ENCODE results near the gene ANKRD23.

The ANKRD23 gene

DNA sequence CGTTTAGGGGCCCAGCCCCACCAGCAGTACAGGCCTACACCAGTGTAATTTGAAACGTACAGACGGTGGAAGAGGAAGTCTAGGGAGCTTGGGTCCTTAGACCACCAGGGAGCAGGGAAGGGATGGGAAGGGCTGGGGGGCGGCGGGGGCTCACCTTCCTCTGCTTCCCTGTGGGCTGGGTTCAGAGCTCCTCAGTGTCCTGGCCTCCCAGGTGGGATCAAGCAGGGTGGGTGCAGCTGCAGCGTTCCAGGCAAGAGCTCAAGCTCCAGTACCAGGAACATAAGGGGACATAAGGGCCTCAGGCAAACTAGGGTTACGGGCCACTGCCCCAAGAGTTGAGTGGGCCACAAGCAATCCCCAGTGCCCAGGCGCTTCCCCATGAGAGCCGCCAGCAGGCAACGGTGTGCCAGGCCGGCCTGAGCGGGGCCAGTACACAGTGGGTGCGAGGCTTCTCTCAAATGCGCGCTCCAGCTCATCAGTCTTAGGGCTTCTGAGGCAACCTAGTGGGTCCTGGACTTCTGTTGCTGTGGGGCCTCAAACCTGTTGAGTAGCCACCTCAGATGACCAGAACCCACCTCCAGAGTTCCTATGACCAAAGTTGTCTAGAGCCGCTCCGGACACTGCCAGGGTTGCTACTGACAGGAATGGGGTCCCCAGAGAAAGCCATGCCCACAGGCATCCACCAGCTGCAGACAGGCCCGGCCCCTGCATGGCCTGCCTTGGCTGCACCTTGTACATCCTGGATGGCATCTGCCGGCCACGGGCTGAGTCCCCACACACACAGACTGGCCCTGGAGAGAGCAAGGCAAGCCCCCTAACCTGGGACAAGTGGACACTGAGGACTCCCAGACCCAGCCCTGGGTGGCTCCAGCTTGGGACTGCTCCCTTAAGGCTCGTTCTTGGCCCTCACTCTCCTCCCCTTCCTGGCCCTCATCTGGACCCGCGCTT lies 5.2 kb downstream of the ANKRD23 start:
- DNase-seq (ENCODE audit: low spot score): no peak

DNA sequence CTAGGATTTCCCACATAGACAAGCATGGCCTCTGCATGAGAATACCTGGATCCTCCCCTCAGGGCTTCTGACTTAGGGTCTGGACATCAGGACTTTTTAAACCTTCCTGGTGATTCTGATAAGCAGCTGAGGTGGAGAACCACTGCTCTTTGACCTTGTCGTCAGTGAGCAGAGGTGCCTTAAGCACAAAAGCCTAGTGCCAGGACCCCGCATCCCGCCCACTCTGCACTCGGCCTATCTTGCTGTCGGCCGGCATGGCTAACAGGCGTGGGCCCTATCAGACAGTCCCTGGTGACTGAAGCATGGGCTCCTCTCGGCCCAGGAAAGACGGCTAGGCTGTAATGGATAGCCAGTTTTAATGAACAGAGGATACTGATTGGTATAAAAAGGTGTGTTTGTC lies 6.2 kb downstream of the ANKRD23 start:
- no peak for DNase-seq (ENCODE audit: low spot score)

DNA sequence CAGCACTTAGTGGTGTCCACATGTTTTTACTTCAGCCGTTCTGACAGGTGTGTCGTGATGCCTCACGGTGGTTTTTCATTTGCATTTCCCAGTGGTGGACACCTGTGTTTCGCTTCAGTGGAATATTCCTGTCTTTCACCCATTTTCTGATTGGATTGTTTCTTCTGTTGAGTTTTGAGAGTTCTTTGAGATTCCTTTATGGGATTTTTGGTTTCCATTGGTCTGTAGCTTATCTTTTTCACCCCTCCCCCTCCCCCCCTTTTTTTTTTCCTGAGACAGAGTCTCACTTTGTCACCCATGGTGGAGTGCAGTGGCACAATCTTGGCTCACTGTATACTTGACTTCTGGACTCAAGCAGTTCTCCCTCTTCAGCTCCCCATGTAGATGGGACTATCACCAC lies 8.0 kb downstream of the ANKRD23 start:
- DNase-seq (ENCODE audit: low spot score): no peak

DNA sequence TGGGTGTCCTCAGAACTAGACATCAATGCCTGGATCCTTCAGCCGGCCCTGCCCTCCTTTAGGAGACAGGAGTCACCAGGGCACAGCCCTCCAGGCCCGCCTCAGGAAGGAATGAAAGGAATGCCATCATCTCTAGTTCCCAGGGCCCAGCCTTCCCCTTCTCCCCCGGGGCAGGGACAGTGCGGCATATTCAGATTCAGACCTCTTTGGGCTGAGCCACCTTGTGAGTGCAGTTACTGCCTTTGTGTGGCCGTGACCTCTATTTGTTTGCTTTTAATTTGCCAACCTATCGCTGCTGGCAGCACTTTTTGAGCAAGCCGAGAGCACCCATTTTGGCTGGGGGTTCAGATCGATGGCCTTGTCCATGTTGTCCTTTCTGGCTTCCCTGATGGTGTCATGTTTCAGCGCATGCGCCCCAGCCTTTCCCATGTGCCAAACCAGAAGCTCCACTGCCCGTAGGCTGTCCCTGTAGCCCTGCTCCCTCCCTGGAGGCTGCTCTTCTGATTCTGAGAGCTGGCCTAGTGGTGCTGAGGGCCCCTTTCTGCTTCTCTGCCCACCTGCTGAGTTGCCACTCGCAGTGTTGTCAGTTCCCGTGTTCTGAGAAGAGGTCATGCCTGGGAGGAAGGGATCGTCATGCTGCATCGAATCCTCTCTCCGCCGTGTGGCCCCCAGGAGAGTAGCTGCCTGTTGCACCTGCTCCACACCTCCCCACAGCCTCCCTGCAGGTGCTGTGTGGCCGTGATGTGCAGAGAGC lies 10.9 kb downstream of the ANKRD23 start:
- DNase-seq (ENCODE audit: low spot score): no peak

DNA sequence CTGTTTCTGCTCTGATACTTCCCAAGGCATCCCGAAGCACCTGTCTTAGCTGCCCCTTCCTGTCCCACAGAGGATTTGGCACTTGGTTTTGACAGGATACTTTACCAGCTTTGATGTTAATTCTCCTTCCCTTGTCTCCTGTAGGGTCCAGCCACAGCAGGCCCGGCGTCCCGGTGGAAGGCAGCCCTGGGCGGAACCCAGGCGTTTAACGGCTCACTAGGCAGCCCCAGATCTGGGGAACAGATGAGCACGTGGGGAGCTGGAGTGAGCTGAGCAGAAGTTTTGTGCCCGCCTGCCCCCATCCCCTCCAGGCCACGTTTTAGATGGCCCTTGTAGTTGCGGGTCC lies 11.4 kb downstream of the ANKRD23 start:
- no peak for DNase-seq (ENCODE audit: low spot score)

DNA sequence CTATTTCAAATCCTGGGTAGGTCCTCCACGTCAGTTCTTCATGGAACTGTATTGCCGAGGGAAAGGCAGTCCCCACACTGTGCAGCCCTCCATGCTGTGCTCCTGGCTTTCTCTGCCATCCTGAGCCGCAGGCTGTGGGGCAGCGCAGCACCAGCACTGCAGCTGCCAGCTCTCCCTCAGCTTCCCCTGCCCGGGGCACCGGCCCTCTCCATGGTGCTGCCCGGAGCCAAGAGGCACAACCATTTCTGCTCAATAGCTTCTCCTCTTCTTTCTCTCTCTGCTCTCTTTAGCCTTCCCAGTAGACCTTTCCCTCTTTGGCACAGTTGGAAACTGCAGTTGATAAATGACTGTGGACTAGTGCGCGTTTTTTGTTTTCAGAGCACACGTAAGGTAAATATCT lies 12.1 kb downstream of the ANKRD23 start:
- DNase-seq (ENCODE audit: low spot score): no peak

DNA sequence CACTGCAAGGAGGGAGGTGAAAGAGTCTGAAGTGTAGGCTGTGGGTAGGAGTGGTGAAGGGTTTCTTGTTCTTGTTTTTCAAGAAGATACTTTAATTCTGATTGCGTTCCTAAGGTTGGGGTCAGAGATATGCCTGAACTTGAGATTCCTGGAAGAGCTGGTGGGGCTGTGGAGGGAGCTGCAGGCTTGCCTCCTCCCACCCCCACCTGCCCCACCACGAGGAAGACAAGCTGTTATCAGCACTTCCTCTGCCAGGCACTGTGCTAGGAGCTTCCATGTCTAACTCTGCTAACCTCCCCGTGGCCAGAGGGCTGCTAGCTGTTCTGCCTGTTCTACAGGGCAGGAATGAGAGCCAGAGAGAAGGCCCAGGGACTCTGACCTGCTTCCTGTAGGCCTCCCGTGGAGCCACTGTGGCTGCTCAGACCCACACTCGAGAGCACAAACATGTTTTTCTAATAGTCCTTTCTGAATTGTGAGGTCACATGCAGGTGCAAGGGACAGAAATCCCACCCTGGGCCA lies 13.7 kb downstream of the ANKRD23 start:
- DNase-seq (ENCODE audit: low spot score): no peak

DNA sequence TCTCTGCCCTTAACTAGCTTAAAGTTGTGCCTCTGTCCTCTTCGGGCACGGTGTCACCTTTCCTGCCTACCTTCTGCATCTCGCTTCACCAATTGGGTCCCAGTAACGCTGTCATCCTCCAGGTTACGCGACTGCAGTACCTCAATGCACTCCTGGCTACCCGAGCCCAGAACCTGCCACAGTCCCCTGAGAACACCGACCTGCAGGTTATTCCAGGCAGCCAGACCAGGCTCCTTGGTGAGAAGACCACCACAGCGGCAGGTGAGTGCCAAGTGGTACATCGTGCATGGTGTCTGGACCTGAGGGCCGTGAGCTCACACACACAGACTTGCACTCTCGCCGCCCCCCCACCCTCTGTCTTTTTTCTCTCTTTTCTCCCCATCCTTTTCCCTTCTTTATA lies 14.9 kb downstream of the ANKRD23 start:
- no peak for DNase-seq (ENCODE audit: low spot score)

DNA sequence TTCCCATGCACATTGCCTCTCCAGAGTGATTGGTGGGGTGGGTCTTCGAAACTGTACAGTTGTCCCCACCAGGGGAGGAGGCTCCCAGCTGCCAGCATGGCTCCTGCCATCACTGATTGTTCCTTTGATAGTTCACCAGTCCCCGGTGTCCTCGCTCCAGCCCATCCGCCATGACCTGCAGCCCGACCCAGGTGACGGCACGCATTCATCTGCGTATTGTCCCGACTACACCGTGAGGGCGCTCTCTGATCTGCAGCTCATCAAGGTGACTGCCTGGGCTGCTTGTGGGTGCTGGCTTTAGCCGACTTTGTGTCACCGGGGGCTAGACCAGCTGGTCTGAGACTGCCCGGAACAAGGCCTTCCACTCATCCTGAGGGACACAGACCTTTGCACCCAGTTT lies 15.4 kb downstream of the ANKRD23 start:
- DNase-seq (ENCODE audit: low spot score): no peak

DNA sequence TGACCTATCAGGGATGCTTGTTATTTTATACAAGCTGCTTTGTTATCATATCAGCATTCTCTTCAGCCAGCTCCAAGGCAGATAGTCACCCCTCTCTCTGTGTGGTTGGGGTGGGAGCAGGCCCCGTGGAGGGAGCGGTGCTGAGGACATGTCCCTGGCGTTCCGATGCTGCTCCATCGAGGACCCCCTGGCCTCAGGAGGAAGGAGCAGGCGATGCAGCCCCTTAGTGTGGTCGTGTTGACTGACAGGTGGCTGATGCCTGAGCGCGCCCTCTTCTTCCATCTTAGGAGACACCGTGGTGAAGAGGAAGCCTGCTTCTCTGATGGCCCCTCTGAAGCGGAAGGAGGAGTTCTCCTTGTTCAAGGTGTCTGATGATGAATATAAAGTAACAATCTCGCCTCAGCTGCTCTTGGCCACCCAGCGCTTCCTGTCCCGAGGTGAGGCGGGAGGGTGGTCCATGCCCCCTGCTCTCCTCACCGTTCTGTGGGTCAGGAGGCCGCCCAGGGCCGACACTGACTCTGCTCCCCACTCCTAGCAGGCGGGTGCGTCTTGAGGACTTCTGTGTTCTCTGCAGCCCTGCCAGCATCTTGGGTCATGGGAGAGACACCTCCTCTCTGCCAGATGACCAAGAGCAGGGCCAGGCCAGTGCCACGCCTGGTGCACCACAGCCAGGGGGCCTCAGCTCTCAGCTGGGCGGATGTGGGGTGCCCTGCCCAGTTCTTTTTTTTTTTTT lies 17.1 kb downstream of the ANKRD23 start:
- no peak for DNase-seq (ENCODE audit: low spot score)

DNA sequence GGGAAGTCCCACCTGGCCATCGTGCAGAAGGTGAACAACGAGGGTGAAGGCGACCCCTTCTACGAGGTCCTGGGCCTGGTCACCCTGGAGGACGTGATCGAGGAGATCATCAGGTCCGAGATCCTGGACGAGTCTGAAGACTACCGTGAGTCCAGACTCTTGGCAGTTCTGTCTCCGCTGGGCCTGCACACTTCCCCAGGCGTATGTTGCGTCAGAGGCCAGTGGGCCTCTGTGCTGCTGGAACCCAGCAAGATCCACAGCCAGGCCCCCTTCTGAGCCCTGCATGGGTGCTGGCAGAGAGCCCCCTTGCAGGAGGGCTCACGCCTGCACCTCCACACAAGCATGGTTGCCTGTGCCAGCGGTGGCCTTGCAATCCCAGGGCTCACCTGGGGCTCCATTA lies 18.8 kb downstream of the ANKRD23 start:
- no peak for DNase-seq (ENCODE audit: low spot score)

DNA sequence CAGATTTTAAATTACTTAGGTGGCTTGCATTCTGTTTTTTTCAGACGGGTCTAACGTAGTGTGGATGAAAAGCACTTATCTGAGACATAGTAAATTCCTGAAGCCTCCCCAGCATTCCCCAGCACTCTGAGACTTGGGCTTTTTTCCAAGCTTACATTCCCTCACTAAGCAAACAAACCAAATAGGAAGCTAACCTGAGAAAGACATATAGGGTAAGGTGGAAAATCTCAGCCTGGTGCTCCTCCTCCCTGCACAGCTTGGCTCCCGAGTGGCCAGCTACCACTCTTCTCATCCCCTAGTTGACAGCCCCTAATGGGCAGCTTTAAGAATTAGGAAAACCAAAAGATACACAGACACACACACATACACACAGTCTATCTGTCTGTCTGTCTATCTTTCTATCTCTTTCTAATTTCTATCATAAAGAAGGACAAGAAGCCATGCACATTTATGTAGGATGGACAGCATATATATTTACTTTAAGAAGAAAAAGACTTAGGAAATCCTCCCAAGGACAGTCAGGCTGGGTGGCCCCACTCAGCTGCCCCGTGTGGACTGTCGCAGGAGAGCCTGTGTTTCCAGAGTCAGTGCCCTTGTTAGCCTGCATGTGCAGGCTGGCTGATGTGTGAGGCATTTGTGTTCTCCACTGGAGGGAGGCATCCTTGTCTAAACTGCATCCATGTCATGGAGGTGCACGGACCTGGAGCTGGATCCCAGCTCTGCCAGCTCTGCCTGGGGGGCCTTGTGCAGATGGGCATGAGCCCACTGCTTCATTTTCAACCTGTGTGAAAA lies 19.5 kb downstream of the ANKRD23 start:
- no peak for DNase-seq (ENCODE audit: low spot score)

DNA sequence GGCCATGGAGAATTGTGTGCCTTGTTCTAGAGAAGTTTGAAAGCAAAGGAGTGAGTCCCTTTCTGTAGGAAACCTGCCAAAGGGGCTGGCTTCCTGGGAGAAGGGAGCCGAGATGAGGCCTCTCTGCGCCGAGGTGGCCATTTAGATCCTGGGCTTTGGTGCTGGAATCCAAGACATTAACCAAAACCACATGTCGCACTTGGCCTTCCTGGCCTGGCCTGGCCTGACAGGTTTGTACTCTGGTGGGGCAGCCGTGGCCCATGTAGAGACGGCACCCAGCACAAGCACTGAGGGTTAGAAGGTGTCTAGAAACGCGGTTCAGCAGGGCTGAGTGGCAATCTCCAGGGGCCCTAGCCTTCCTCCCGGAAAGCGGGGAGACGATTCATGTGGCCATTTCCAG lies 20.6 kb downstream of the ANKRD23 start:
- no peak for DNase-seq (ENCODE audit: low spot score)

DNA sequence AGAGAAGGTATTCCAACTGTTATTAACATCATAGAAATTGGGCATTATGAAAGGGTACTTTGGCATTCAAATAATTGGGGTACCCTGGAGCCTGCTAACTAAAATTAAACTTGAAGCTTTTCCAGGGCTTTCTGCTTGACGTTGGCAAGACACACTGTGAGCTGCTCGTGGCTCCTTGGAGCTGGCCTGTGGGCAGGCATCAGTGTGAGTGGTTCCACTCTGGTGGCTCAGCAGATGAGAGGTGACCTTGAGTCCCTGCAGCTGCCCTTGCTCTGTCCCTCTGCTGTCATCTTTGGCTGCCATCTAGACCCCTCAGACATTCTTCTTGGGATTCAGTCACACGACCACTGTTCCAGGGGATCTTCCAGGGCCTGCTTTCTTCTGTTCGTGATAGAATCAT lies 21.0 kb downstream of the ANKRD23 start:
- DNase-seq (ENCODE audit: low spot score): no peak

DNA sequence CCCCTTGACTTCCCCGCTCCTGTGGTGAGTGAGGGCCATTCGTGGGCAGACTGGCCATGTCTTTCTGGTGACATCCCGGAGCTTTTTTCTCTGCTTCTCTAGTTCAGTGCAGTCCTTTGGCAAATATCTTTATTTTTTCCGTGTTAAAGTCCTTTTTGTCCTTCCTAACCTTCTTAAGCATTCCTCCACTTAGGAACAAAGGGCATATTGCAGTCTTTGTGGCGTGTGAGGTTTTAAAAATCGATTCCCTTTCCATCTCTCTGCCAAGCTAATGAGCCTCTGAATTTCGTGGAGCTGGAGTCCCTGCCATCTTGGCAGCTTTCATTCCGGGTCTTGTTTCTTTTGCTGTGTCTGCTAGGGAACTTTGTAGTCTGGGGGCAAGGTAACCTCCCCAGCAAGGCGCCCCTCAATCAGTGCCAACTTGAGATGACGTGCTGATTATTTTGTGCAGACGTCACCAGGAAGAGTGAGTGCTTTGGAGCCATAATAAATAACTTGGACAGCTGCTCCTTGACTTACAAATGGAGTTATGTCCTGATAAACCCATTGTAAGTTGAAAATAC lies 22.6 kb downstream of the ANKRD23 start:
- no peak for DNase-seq (ENCODE audit: low spot score)

DNA sequence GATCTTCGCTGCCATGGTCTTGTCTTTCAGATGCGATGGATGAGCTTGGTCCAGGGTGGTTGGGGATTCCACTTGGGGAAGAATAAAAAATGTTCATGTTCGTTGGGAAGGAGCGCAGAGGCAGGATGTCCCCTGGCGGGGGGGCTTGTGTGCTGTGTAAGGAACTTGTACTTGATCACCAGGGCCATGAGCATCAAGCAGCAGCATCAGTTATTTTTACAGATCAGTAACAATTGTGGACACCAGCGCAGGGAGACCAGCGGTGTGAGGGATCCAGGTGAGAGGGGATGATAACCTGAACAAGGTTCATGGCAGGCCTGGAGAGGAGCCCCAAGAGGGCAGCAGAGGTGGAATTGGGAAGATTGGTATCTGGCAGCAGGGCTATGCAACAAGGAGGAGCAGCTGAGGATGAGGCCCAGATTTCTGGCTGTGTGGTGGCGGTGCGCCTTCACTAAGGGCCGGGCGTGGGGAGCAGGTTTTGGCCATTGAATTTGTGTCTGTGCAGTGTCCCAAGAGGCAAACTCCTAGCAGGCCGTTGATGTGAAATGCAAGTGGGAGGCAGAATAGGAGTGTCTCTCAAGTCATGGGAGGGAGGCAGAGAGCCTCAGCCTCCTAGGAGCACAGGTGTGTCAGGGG lies 23.8 kb downstream of the ANKRD23 start:
- no peak for DNase-seq (ENCODE audit: low spot score)

DNA sequence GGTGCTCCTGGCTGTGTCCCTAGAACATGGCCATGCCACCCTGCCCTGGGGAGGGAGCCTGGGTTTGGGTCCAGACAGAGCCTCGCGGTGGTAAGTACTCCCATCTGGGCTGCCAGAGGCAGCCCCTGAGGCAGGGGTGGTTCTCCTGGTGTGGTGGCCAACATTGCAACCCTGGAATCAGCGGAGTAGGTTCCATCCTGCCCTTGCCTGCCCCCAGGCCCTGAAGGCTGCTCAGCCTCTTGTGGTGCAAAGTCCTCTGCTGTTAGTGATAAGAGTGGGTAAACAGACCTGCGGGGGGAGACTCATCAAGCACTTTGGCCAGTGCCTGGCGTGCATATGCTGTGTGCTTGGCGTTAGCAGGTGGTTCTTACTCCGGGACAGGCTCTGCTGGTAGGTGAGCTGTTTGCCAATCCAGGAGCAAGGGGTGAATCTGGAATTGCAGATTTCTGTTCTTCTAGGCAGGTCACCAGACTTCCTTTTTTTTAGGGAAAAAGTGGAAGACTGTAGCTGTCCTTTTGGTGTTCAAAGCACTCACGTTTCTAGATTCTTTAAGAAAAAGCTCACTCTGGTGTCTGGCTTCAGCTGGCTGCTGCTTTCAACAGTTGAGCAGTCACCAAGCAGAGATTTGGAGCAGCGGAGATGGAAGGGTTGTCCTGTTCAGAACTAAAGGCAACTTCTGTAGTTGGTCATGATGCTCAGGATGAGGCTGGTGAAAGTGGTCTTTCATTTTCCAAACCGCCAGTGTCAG lies 24.5 kb downstream of the ANKRD23 start:
- no peak for DNase-seq (ENCODE audit: low spot score)

DNA sequence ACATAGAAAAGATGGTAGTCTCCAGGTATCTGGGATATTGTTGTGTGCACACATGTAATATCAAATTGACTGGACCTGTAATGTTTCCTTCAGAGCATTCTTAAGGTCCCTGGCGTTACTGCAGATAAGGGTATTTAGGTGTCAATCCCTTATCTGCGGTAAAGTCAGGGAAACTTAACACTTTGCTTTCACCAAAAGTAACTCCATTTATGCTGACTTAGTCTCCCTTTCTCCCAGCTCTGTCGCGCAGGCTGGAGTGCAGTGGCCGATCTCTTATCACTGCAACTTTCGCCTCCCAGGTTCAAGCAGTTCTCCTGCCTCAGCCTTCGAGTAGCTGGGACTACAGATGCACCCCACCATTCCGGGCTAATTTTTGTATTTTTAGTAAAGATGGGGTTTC lies 25.9 kb downstream of the ANKRD23 start:
- no peak for DNase-seq (ENCODE audit: low spot score)

DNA sequence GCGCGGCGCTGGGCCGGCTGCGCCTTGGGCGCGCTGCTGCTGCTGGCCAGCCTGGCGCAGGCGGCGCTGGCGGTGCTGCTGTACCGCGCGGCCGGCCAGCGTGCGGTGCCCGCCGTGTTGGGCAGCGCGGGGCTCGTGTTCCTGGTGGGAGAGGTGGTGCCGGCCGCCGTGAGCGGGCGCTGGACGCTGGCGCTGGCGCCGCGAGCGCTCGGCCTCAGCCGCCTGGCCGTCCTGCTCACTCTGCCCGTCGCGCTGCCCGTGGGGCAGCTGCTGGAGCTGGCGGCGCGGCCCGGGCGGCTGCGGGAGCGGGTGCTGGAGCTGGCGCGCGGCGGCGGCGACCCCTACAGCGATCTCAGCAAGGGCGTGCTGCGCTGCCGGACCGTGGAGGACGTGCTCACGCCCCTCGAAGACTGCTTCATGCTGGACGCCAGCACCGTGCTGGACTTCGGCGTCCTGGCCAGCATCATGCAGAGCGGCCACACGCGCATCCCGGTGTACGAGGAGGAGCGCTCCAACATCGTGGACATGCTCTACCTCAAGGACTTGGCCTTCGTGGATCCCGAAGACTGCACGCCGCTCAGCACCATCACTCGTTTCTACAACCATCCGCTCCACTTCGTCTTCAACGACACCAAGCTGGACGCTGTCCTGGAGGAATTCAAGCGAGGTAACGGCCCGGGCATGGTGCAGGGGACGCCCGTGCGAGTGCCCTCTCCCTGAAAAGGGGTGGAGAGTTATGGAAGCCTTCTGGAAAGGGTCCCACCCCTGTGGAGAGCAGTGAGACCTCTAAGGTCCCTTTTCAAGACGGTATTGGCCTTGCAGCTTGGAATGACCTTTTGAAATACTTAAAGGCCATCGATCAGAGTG lies 26.8 kb downstream of the ANKRD23 start:
- no peak for DNase-seq (ENCODE audit: low spot score)

Data from SK-N-DZ (cell line).